T-helper 1 cell treated with Interleukin-12 subunit alpha and Interleukin-12 subunit beta and Interleukin-4 antibody, amounts not matched to agents 30 μg/mL and 1 μg/mL, for 36 hours (primary cell): Measurements from ENCODE around the gene GNPTG.

ENCODE experiments used
- H3K27ac Mint-ChIP-seq: one replicate; pipeline ENCODE4 v1.8.0; 2021; ENCODE audit warnings: mild to moderate bottlenecking, mixed read lengths
- H3K27me3 Mint-ChIP-seq: one replicate; pipeline ENCODE4 v1.8.0; 2021; ENCODE audit warnings: low read depth, mixed read lengths
- H3K36me3 Mint-ChIP-seq: one replicate; pipeline ENCODE4 v1.8.0; 2021; ENCODE audit warnings: low read depth, mixed read lengths
- H3K4me1 Mint-ChIP-seq: one replicate; pipeline ENCODE4 v1.8.0; 2021; ENCODE audit warnings: low read depth, mixed read lengths
- H3K4me3 Mint-ChIP-seq: one replicate; pipeline ENCODE4 v1.8.0; 2021; ENCODE audit warnings: mild to moderate bottlenecking, moderate library complexity, mixed read lengths
- H3K9me3 Mint-ChIP-seq: one replicate; pipeline ENCODE4 v1.8.0; 2021; ENCODE audit warnings: mixed read lengths

GNPTG gene

GRCh38 chr16:1335211-1335971 lies 16.3 kb upstream of the GNPTG start:
- no peaks in the 10 kb centered on the region for H3K9me3 Mint-ChIP-seq

GRCh38 chr16:1335996-1336395 lies 15.7 kb upstream of the GNPTG start:
- Mint-ChIP-seq H3K36me3 (no peaks in the 10 kb centered on the region), H3K4me3 (no peak overlapping the region), H3K4me1 (peaks cover 9% of the 10 kb centered on the region), H3K27ac (no peak overlapping the region), H3K27me3 (peaks cover 34% of the 10 kb centered on the region), H3K9me3 (no peaks in the 10 kb centered on the region)

More at GRCh38 chr16:1335211-1335971, 16.3 kb upstream of the GNPTG start:
- Mint-ChIP-seq H3K27me3 (peaks cover 34% of the 10 kb centered on the region), H3K4me3 (no peak overlapping the region), H3K4me1 (peaks cover 9% of the 10 kb centered on the region), H3K27ac (no peak overlapping the region), H3K36me3 (no peaks in the 10 kb centered on the region)

- Mint-ChIP-seq H3K36me3 (no peaks in the 10 kb centered on the region), H3K9me3 (no peaks in the 10 kb centered on the region), H3K27me3 (peaks cover 33% of the 10 kb centered on the region), H3K4me1 (peaks cover 8% of the 10 kb centered on the region), H3K27ac (no peak overlapping the region), H3K4me3 (no peak overlapping the region)
These were observed 15.1 kb upstream of the GNPTG start for GRCh38 chr16:1336619-1337018.

- no peaks in the 10 kb centered on the region for H3K36me3 Mint-ChIP-seq
- H3K27ac Mint-ChIP-seq, result no peak overlapping the region
- H3K4me3 Mint-ChIP-seq, result no peak overlapping the region
- H3K4me1 Mint-ChIP-seq, result peaks cover 5% of the 10 kb centered on the region
- H3K27me3 Mint-ChIP-seq, result peaks cover 25% of the 10 kb centered on the region
- H3K9me3 Mint-ChIP-seq, result no peaks in the 10 kb centered on the region
These were observed 14.2 kb upstream of the GNPTG start for GRCh38 chr16:1337486-1337885.

GRCh38 chr16:1338119-1338730 lies 13.5 kb upstream of the GNPTG start:
- Mint-ChIP-seq H3K36me3 (no peaks in the 10 kb centered on the region), H3K4me3 (no peak overlapping the region), H3K4me1 (peaks cover 8% of the 10 kb centered on the region), H3K9me3 (no peaks in the 10 kb centered on the region), H3K27me3 (peaks cover 21% of the 10 kb centered on the region), H3K27ac (no peak overlapping the region)

- Mint-ChIP-seq H3K4me1 (peaks cover 12% of the 10 kb centered on the region), H3K9me3 (no peaks in the 10 kb centered on the region), H3K36me3 (no peaks in the 10 kb centered on the region), H3K27ac (no peak overlapping the region), H3K27me3 (peaks cover 21% of the 10 kb centered on the region), H3K4me3 (no peak overlapping the region)
These were observed 12.7 kb upstream of the GNPTG start for GRCh38 chr16:1338855-1339675.

- Mint-ChIP-seq H3K9me3 (no peaks in the 10 kb centered on the region), H3K36me3 (no peaks in the 10 kb centered on the region), H3K4me3 (no peak overlapping the region), H3K27me3 (peaks cover 9% of the 10 kb centered on the region), H3K4me1 (peaks cover 12% of the 10 kb centered on the region), H3K27ac (no peak overlapping the region)
These were observed 10.8 kb upstream of the GNPTG start for GRCh38 chr16:1340730-1341494.

- Mint-ChIP-seq H3K9me3 (no peaks in the 10 kb centered on the region), H3K27me3 (peaks cover under 1% of the 10 kb centered on the region), H3K27ac (no peak overlapping the region), H3K4me3 (no peak overlapping the region), H3K36me3 (no peaks in the 10 kb centered on the region), H3K4me1 (peaks cover 10% of the 10 kb centered on the region)
These were observed 10.0 kb upstream of the GNPTG start for GRCh38 chr16:1341495-1342420.

- no peaks in the 10 kb centered on the region for H3K9me3 Mint-ChIP-seq
- peak overlapping the region; percentile 48 for H3K4me3 Mint-ChIP-seq
- peak overlapping the region; percentile 53 for H3K27ac Mint-ChIP-seq
- H3K4me1 Mint-ChIP-seq, result peaks cover 10% of the 10 kb centered on the region
- H3K27me3 Mint-ChIP-seq, result no peaks in the 10 kb centered on the region
- no peaks in the 10 kb centered on the region for H3K36me3 Mint-ChIP-seq
These were observed 9.0 kb upstream of the GNPTG start for GRCh38 chr16:1342526-1343427.

- Mint-ChIP-seq H3K27ac (peak overlapping the region; percentile 53), H3K36me3 (no peaks in the 10 kb centered on the region), H3K4me3 (peak overlapping the region; percentile 48), H3K4me1 (peaks cover 10% of the 10 kb centered on the region), H3K27me3 (no peaks in the 10 kb centered on the region), H3K9me3 (no peaks in the 10 kb centered on the region)
These were observed 8.1 kb upstream of the GNPTG start for GRCh38 chr16:1343428-1344242.

GRCh38 chr16:1344499-1344898 lies 7.2 kb upstream of the GNPTG start:
- no peak overlapping the region for H3K27ac Mint-ChIP-seq
- no peak overlapping the region for H3K4me3 Mint-ChIP-seq
- H3K4me1 Mint-ChIP-seq, result peaks cover 10% of the 10 kb centered on the region
- no peaks in the 10 kb centered on the region for H3K9me3 Mint-ChIP-seq
- no peaks in the 10 kb centered on the region for H3K36me3 Mint-ChIP-seq
- H3K27me3 Mint-ChIP-seq, result no peaks in the 10 kb centered on the region

GRCh38 chr16:1345087-1345486 lies 6.6 kb upstream of the GNPTG start:
- H3K27ac Mint-ChIP-seq, result no peak overlapping the region
- H3K4me3 Mint-ChIP-seq, result no peak overlapping the region
- H3K27me3 Mint-ChIP-seq, result no peaks in the 10 kb centered on the region
- H3K9me3 Mint-ChIP-seq, result no peaks in the 10 kb centered on the region
- H3K36me3 Mint-ChIP-seq, result no peaks in the 10 kb centered on the region
- H3K4me1 Mint-ChIP-seq, result peaks cover 10% of the 10 kb centered on the region
